GM13977 (cell line): ENCODE measurements around the gene ANKRD39.
A peak's percentile ranks its signal among the peaks of the same experiment; 100 is the strongest.

Source experiments
- DNase-seq: peaks from one replicate; pipeline ENCODE4 v3.0.0; 2012; ENCODE audit warnings: low spot score
- CTCF ChIP-seq: IDR thresholded peaks from 2 replicates; pipeline ENCODE4 v1.5.1; 2012; ENCODE audit warnings: mild to moderate bottlenecking, control low read depth; ENCODE audit not compliant: insufficient read depth; ENCODE audit errors: extremely low read depth, missing control alignments
- in situ Hi-C: fragments of 300-500 bp; cut with MboI; formaldehyde crosslinking; loops from one replicate; pipeline ENCODE4 v1.12.0; 2022; ENCODE audit warnings: low sequenced_read_pairs, low pct_unique_long_range_greater_than_20kb, mixed read lengths, inconsistent platforms; ENCODE audit not compliant: unreplicated experiment

The ANKRD39 gene

GRCh38 chr2:96861074-96861473 lies 3.3 kb upstream of the ANKRD39 start:
- in situ Hi-C loops = no loop called here
- DNase-seq = no peak
- no peak for TF ChIP-seq CTCF

GRCh38 chr2:96860065-96861029 lies 2.5 kb upstream of the ANKRD39 start:
- TF ChIP-seq CTCF = no peak
- in situ Hi-C loops = no loop called here
- DNase-seq = no peak

- TF ChIP-seq CTCF = no peak
- DNase-seq = peak; percentile 29
- in situ Hi-C loops = loop anchor here (10.0 kb wide), 1 partner anchor 95 kb away; no protein-coding TSS in a partner anchor
Observed at GRCh38 chr2:96859681-96860064, 1.9 kb upstream of the ANKRD39 start.

GRCh38 chr2:96859099-96859649 lies 1.4 kb upstream of the ANKRD39 start:
- in situ Hi-C loops = loop anchor here (10.0 kb wide), 1 partner anchor 96 kb away; no protein-coding TSS in a partner anchor
- DNase-seq = peak; percentile 29
- TF ChIP-seq CTCF = no peak

GRCh38 chr2:96856776-96857666 lies 795 bp downstream of the ANKRD39 start:
- TF ChIP-seq CTCF = no peak
- peak; percentile 35 for DNase-seq
- in situ Hi-C loops = loop anchor here (10.0 kb wide), 1 partner anchor 98 kb away; no protein-coding TSS in a partner anchor

- DNase-seq = no peak
- in situ Hi-C loops = loop anchor here (10.0 kb wide), 1 partner anchor 101 kb away; no protein-coding TSS in a partner anchor
- TF ChIP-seq CTCF = no peak
Observed at GRCh38 chr2:96853321-96853720, 4.5 kb downstream of the ANKRD39 start.
